OCI-LY7 (cell line): Measurements from ENCODE around the gene ATP12A. TPM values are rescaled to one million over a fixed set of nuclear protein-coding genes. Genes with fewer than 3 reads are reported as not detected.

Source experiments
- BruUV-seq: library from RNA; stranded (reverse); fragments of 400-500 nt; replicated peaks from 2 replicates; lab custom pipeline; 2021; lab: Mats Ljungman, UMichigan
- CTCF ChIA-PET: fragments of 300-600 bp; sonication (Branson Sonifier 250); formaldehyde crosslinking; loops from one replicate; lab custom pipeline; 2022; ENCODE audit warnings: antibody characterized with exemption; ENCODE audit not compliant: unreplicated experiment; lab: Charles Lee
- POLR2A ChIA-PET: fragments of 300-600 bp; sonication (Branson Sonifier 250); formaldehyde crosslinking; loops from one replicate; lab custom pipeline; 2022; ENCODE audit warnings: antibody characterized with exemption; lab: Charles Lee
- DNase-seq: peaks from one replicate; pipeline ENCODE4 v3.0.0-alpha.2; 2015; ENCODE audit warnings: low spot score
- H2AFZ ChIP-seq: fragments of 200-600 bp; sonication (generic), shearing (Covaris generic); 2 replicates; pipeline ENCODE4 v1.6.1; 2014; ENCODE audit warnings: mild to moderate bottlenecking, antibody characterized with exemption, low read length, moderate library complexity
- H3K27ac ChIP-seq: fragments of 200-600 bp; sonication (generic); 2 replicates; pipeline ENCODE4 v1.5.1; 2014; ENCODE audit warnings: mixed run types, low read depth, mild to moderate bottlenecking, moderate library complexity, low read length, inconsistent platforms; ENCODE audit not compliant: poor library complexity, severe bottlenecking
- H3K36me3 ChIP-seq: fragments of 200-600 bp; sonication (generic); 2 replicates; pipeline ENCODE4 v1.6.1; 2014; ENCODE audit warnings: mild to moderate bottlenecking, antibody characterized with exemption, low read length, moderate library complexity, mixed read lengths; ENCODE audit not compliant: insufficient read depth
- H3K4me1 ChIP-seq: fragments of 200-600 bp; sonication (generic); 2 replicates; pipeline ENCODE4 v1.5.1; 2014; ENCODE audit warnings: mild to moderate bottlenecking, low read length; ENCODE audit not compliant: insufficient read depth, poor library complexity, severe bottlenecking
- H3K4me2 ChIP-seq: fragments of 200-600 bp; sonication (generic); 2 replicates; pipeline ENCODE4 v1.6.1; 2014; ENCODE audit warnings: mild to moderate bottlenecking, low read length
- H3K4me3 ChIP-seq: fragments of 200-600 bp; sonication (generic); 2 replicates; pipeline ENCODE4 v1.5.1; 2014; ENCODE audit warnings: mild to moderate bottlenecking, low read depth, low read length; ENCODE audit not compliant: poor library complexity, severe bottlenecking
- H3K79me2 ChIP-seq: fragments of 200-600 bp; sonication (generic); 2 replicates; pipeline ENCODE4 v1.6.1; 2016; ENCODE audit warnings: low read depth, mild to moderate bottlenecking, low read length, moderate library complexity, mixed read lengths; ENCODE audit not compliant: insufficient read depth
- H3K9me2 ChIP-seq: fragments of 200-600 bp; sonication (generic); 2 replicates; pipeline ENCODE4 v1.6.1; 2016; ENCODE audit warnings: mild to moderate bottlenecking, low read length, mixed read lengths; ENCODE audit not compliant: insufficient read depth
- H3K9me3 ChIP-seq: fragments of 200-600 bp; sonication (generic); 2 replicates; pipeline ENCODE4 v1.6.1; 2014; ENCODE audit warnings: mild to moderate bottlenecking, mixed run types, low read length, mixed read lengths
- H4K20me1 ChIP-seq: fragments of 200-600 bp; sonication (generic); 2 replicates; pipeline ENCODE4 v1.6.1; 2014; ENCODE audit warnings: mild to moderate bottlenecking, antibody characterized with exemption, low read length, moderate library complexity, mixed read lengths; ENCODE audit not compliant: insufficient read depth
- CTCF ChIP-seq: fragments of 200-600 bp; sonication (generic); conservative IDR thresholded peaks from 2 replicates; pipeline ENCODE4 v1.5.1; 2014; ENCODE audit warnings: mild to moderate bottlenecking, antibody characterized with exemption, low read length, moderate library complexity, mixed read lengths
- EZH2phosphoT487 ChIP-seq: fragments of 200-600 bp; sonication (generic); IDR thresholded peaks from 2 replicates; pipeline ENCODE4 v1.6.1; 2018; ENCODE audit warnings: low read depth, borderline replicate concordance, mild to moderate bottlenecking, mixed run types, antibody characterized with exemption, low read length, moderate library complexity, mixed read lengths
- intact Hi-C: fragments of 100-400 bp; cut with micrococcal nuclease; formaldehyde crosslinking; loops from one replicate; pipeline ENCODE4 v1.10.0; 2022; ENCODE audit not compliant: unreplicated experiment
- total RNA-seq, 2 experiments: library from RNA; depleted of rRNA in 1 of 2; stranded (reverse); fragments of >200 nt in 1 of 2; shearing (Covaris generic) in 1 of 2; gene quantifications; 2 replicates each; pipeline ENCODE4 v1.2.3, GENCODE V29; 2014 to 2022

ATP12A gene
- total RNA-seq, 2 experiments from 2014 or later, result not detected

GRCh38 chr13:24681930-24682329 is 1.7 kb downstream of the ATP12A start:
- intact Hi-C loops, result loop anchor here (10.0 kb wide), 1 partner anchor 303 kb away; no protein-coding TSS in a partner anchor
- no peak for TF ChIP-seq CTCF
- TF ChIP-seq EZH2phosphoT487, result no peak
- peaks cover 30% of the 10 kb centered on the region for H3K4me1 ChIP-seq
- ChIA-PET POLR2A (no interaction called here), CTCF (no interaction called here)
- no peak overlapping the region for H2AFZ ChIP-seq
- no peak overlapping the region for H3K4me3 ChIP-seq
- BruUV-seq, result no TSS peak
- no peaks in the 10 kb centered on the region for H3K9me2 ChIP-seq
- no peak for DNase-seq
- H4K20me1 ChIP-seq, result no peaks in the 10 kb centered on the region
- no peaks in the 10 kb centered on the region for H3K79me2 ChIP-seq
- no peak overlapping the region for H3K27ac ChIP-seq
- H3K36me3 ChIP-seq, result no peaks in the 10 kb centered on the region
- no peak overlapping the region for H3K4me2 ChIP-seq
- H3K9me3 ChIP-seq, result no peaks in the 10 kb centered on the region

- TF ChIP-seq EZH2phosphoT487, result no peak
- TF ChIP-seq CTCF, result no peak
- intact Hi-C loops, result loop anchor here (10.0 kb wide), 1 partner anchor 302 kb away; no protein-coding TSS in a partner anchor
- Histone ChIP-seq H3K9me3 (no peaks in the 10 kb centered on the region), H2AFZ (no peak overlapping the region), H3K36me3 (no peaks in the 10 kb centered on the region), H3K27ac (no peak overlapping the region), H3K9me2 (no peaks in the 10 kb centered on the region), H3K4me3 (no peak overlapping the region), H3K4me2 (no peak overlapping the region), H3K4me1 (peaks cover 30% of the 10 kb centered on the region), H3K79me2 (no peaks in the 10 kb centered on the region), H4K20me1 (no peaks in the 10 kb centered on the region)
- DNase-seq, result no peak
- BruUV-seq, result no TSS peak
- ChIA-PET POLR2A (interaction anchor here (0.6 kb wide), 1 partner anchor 981 kb away, joined by 4 read pairs; no protein-coding TSS in a partner anchor), CTCF (interaction anchor here (0.9 to 1.2 kb wide), 2 partner anchors 10 kb away, joined by 3 read pairs; no protein-coding TSS in a partner anchor)
Measured at GRCh38 chr13:24682353-24682752, 2.1 kb downstream of the ATP12A start.

- Histone ChIP-seq H3K79me2 (no peaks in the 10 kb centered on the region), H3K27ac (no peak overlapping the region), H3K9me3 (no peaks in the 10 kb centered on the region), H3K4me2 (no peak overlapping the region), H3K4me3 (no peak overlapping the region), H2AFZ (no peak overlapping the region), H3K4me1 (peaks cover 30% of the 10 kb centered on the region), H3K36me3 (no peaks in the 10 kb centered on the region), H4K20me1 (no peaks in the 10 kb centered on the region), H3K9me2 (no peaks in the 10 kb centered on the region)
- TF ChIP-seq CTCF, result no peak
- no peak for TF ChIP-seq EZH2phosphoT487
- intact Hi-C loops, result loop anchor here (10.0 kb wide), 1 partner anchor 301 kb away; no protein-coding TSS in a partner anchor
- ChIA-PET CTCF (interaction anchor here (0.9 to 1.2 kb wide), 3 partner anchors 9 to 11 kb away, joined by 3 read pairs; no protein-coding TSS in a partner anchor), POLR2A (no interaction called here)
- no peak for DNase-seq
- BruUV-seq, result no TSS peak
Measured at GRCh38 chr13:24683351-24683750, 3.1 kb downstream of the ATP12A start.
